HepG2 (cell line): ENCODE results near the gene PARVB.

Experiments used
- EP300 ChIP-seq, 3 experiments: sonication (generic) in 1 of 3; formaldehyde crosslinking in 1 of 3; IDR thresholded peaks; 2 replicates each; pipeline versions ENCODE4 v1.5.1 to v1.6.1; 2011 to 2020; ENCODE audit warnings: low read depth in 2 of 3, low read length in 2 of 3, borderline replicate concordance in 1 of 3, improper control_type of control experiment in 1 of 3, mild to moderate bottlenecking in 1 of 3, missing genetic modification reagents in 1 of 3, moderate library complexity in 1 of 3
- HNRNPUL1 ChIP-seq: fragments of 200-400 bp; formaldehyde crosslinking; IDR thresholded peaks from 2 replicates; pipeline ENCODE4 v1.6.1; 2017; ENCODE audit warnings: low read depth, mild to moderate bottlenecking, low read length, moderate library complexity
- NBN ChIP-seq: fragments of 450-650 bp; conservative IDR thresholded peaks from 2 replicates; pipeline ENCODE4 v1.6.1; 2017
- TBX3 ChIP-seq: fragments of 450-650 bp; IDR thresholded peaks from 2 replicates; pipeline ENCODE4 v1.6.1; 2017; ENCODE audit warnings: antibody characterized with exemption, mild to moderate bottlenecking, inconsistent platforms, borderline replicate concordance
- ZNF235 ChIP-seq: sonication (generic); formaldehyde crosslinking; IDR thresholded peaks from 2 replicates; pipeline ENCODE4 v1.8.1; 2023; ENCODE audit warnings: mild to moderate bottlenecking, missing genetic modification reagents, borderline replicate concordance
- ZNF747 ChIP-seq: sonication (generic); formaldehyde crosslinking; IDR thresholded peaks from 2 replicates; pipeline ENCODE4 v1.8.1; 2023; ENCODE audit warnings: missing genetic modification reagents, mild to moderate bottlenecking, borderline replicate concordance
- TF ChIP-seq, protein P1 (sequence below): sonication (generic); formaldehyde crosslinking; IDR thresholded peaks from 2 replicates; pipeline ENCODE4 v1.5.0; 2020; ENCODE audit warnings: missing genetic modification reagents
- TF ChIP-seq, protein P2 (sequence below): sonication (generic); formaldehyde crosslinking; IDR thresholded peaks from 2 replicates; pipeline ENCODE4 v1.5.0; 2020; ENCODE audit warnings: mild to moderate bottlenecking, missing genetic modification reagents, moderate library complexity
- TF ChIP-seq, protein P3 (sequence below): sonication (generic); formaldehyde crosslinking; conservative IDR thresholded peaks from 2 replicates; pipeline ENCODE4 v1.4.0; 2020; ENCODE audit warnings: mild to moderate bottlenecking, missing genetic modification reagents, moderate library complexity

DNA sequence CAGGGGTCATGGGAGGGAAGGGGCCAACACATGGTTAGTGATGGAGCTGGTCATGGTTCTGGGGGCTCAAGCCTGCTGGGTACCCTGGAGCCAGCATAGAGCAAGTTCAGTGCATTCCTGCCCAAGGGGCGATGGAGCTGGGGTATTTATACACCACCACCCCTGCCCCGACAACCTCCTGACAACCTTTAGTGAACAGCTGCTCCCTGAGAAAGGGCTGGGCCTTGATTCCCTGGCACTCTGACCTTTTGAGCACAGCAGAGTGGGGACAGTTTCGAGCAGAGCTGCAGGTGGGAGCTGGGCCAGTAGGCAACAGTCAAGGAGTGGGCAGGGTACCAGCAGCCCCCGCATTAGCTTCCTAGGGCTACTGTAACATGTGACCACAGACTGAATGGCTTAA, 162.6 kb downstream of the PARVB start:
- TF ChIP-seq, protein P1, sequence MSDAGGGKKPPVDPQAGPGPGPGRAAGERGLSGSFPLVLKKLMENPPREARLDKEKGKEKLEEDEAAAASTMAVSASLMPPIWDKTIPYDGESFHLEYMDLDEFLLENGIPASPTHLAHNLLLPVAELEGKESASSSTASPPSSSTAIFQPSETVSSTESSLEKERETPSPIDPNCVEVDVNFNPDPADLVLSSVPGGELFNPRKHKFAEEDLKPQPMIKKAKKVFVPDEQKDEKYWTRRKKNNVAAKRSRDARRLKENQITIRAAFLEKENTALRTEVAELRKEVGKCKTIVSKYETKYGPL (CRISPR knock-in tag), result no peak
- TF ChIP-seq, protein P2, sequence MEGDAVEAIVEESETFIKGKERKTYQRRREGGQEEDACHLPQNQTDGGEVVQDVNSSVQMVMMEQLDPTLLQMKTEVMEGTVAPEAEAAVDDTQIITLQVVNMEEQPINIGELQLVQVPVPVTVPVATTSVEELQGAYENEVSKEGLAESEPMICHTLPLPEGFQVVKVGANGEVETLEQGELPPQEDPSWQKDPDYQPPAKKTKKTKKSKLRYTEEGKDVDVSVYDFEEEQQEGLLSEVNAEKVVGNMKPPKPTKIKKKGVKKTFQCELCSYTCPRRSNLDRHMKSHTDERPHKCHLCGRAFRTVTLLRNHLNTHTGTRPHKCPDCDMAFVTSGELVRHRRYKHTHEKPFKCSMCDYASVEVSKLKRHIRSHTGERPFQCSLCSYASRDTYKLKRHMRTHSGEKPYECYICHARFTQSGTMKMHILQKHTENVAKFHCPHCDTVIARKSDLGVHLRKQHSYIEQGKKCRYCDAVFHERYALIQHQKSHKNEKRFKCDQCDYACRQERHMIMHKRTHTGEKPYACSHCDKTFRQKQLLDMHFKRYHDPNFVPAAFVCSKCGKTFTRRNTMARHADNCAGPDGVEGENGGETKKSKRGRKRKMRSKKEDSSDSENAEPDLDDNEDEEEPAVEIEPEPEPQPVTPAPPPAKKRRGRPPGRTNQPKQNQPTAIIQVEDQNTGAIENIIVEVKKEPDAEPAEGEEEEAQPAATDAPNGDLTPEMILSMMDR (CRISPR knock-in tag), result no peak
- TF ChIP-seq, protein P3, sequence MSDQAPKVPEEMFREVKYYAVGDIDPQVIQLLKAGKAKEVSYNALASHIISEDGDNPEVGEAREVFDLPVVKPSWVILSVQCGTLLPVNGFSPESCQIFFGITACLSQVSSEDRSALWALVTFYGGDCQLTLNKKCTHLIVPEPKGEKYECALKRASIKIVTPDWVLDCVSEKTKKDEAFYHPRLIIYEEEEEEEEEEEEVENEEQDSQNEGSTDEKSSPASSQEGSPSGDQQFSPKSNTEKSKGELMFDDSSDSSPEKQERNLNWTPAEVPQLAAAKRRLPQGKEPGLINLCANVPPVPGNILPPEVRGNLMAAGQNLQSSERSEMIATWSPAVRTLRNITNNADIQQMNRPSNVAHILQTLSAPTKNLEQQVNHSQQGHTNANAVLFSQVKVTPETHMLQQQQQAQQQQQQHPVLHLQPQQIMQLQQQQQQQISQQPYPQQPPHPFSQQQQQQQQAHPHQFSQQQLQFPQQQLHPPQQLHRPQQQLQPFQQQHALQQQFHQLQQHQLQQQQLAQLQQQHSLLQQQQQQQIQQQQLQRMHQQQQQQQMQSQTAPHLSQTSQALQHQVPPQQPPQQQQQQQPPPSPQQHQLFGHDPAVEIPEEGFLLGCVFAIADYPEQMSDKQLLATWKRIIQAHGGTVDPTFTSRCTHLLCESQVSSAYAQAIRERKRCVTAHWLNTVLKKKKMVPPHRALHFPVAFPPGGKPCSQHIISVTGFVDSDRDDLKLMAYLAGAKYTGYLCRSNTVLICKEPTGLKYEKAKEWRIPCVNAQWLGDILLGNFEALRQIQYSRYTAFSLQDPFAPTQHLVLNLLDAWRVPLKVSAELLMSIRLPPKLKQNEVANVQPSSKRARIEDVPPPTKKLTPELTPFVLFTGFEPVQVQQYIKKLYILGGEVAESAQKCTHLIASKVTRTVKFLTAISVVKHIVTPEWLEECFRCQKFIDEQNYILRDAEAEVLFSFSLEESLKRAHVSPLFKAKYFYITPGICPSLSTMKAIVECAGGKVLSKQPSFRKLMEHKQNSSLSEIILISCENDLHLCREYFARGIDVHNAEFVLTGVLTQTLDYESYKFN (CRISPR knock-in tag), result no peak
- TF ChIP-seq HNRNPUL1 (no peak), TBX3 (no peak), ZNF747 (no peak), NBN (no peak), ZNF235 (CRISPR knock-in tag) (no peak), EP300 (IDR thresholded peaks at IDR 0.05; ENCODE audit: low read depth in 2 of 2, low read length in 2 of 2) (no peak), EP300 (CRISPR knock-in tag; IDR thresholded peaks at IDR 0.05; ENCODE audit: borderline replicate concordance) (no peak)
